Ascending aorta (tissue), 2 donors: Measurements from ENCODE around the gene MED15. TPM values are rescaled to one million over a fixed set of nuclear protein-coding genes. Genes with fewer than 3 reads are reported as not detected.

ENCODE experiments used
- DNase-seq, 2 donors: peaks; one replicate each; pipeline ENCODE4 v3.0.0-alpha.2; 2019; ENCODE audit warnings: low spot score in 2 of 2
- H3K27ac ChIP-seq, 2 donors: fragments of 200-600 bp; sonication (generic); one replicate each; pipeline ENCODE4 v1.5.1; 2016 to 2017; ENCODE audit warnings: mild to moderate bottlenecking in 1 of 2
- H3K27me3 ChIP-seq: fragments of 200-600 bp; sonication (generic); one replicate; pipeline ENCODE4 v1.5.1; 2017
- H3K36me3 ChIP-seq, 2 donors: fragments of 200-600 bp; sonication (generic); one replicate each; pipeline ENCODE4 v1.5.1; 2016
- H3K4me1 ChIP-seq, 2 donors: fragments of 200-600 bp; sonication (generic); one replicate each; pipeline ENCODE4 v1.5.1; 2016 to 2017; ENCODE audit warnings: mild to moderate bottlenecking in 1 of 2
- H3K4me3 ChIP-seq, 2 donors: fragments of 200-600 bp; sonication (generic); one replicate each; pipeline ENCODE4 v1.5.1; 2016 to 2017; ENCODE audit warnings: mild to moderate bottlenecking in 1 of 2
- H3K9me3 ChIP-seq, 2 donors: fragments of 200-600 bp; sonication (generic); one replicate each; pipeline ENCODE4 v1.5.1; 2016
- intact Hi-C: fragments of 100-400 bp; cut with DNase I; formaldehyde crosslinking; loops from one replicate; pipeline ENCODE4 v1.15.1; 2023
- total RNA-seq: library from RNA; depleted of rRNA; stranded (reverse); fragments of >200 nt; gene quantifications from one replicate; pipeline ENCODE4 v1.1.0, GENCODE V29; 2016
- TF ChIP-seq, protein P1 (sequence below), 3 experiments: fragments of 200-600 bp in 2 of 3; fragments of 450-650 bp in 1 of 3; sonication (generic) in 2 of 3; IDR thresholded peaks; one replicate each; pipeline ENCODE4 v1.5.1; 2016 to 2019; ENCODE audit warnings: antibody characterized with exemption in 3 of 3, mild to moderate bottlenecking in 1 of 3, moderate library complexity in 1 of 3

MED15 gene
- total RNA-seq, 1 donor from 2014 or later: 204 TPM

DNA sequence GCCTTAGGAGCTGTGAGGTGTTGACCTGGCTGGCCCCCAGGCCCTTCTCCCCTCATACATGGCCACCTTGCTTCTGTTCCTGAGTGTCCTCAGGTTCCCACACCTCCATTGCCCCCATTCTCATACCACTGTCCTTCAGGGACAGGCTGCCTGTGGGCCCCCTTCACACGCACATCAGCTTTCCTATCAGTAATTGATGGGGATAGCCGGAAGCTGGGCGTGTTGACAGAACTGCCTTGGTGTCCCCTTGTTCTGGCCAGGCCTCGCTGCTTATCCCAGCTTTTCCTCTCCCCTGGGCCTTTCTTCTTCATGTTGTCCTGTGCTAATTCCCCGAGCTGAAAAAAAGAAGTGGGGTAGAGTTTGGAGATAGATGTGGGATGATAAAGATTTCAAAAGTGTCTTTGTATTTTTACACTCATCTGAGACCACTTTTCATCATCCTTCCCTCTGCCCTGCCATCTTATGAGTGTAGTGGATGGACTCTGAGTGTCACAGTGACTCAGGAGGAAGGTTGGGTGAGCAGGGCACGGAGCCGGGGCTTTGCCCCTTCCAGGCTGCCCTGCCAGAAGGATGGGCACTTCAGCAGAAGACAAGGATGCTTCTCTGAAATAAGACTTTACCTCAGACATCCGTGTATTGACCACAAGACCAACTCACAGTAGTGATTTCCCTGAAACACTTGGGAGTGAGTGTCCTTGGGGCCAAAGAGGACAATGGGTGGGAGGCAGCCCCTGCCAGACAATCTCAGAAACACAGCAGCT lies 42.8 kb downstream of the MED15 start:
- Histone ChIP-seq H3K27ac (peak overlapping the region; percentile 95 to 98), H3K4me3 (peak overlapping the region in 1 of 2 donors; percentile 23), H3K27me3 (no peaks in the 10 kb centered on the region), H3K9me3 (no peaks in the 10 kb centered on the region), H3K36me3 (peaks cover 5 to 12% of the 10 kb centered on the region in 2 donors), H3K4me1 (peaks cover 37 to 65% of the 10 kb centered on the region in 2 donors)
- intact Hi-C loops: loop anchor here (10.0 kb wide), 1 partner anchor 305 kb away; the partner anchor contains the start of genes PI4KA and SNAP29
- TF ChIP-seq, protein P1, sequence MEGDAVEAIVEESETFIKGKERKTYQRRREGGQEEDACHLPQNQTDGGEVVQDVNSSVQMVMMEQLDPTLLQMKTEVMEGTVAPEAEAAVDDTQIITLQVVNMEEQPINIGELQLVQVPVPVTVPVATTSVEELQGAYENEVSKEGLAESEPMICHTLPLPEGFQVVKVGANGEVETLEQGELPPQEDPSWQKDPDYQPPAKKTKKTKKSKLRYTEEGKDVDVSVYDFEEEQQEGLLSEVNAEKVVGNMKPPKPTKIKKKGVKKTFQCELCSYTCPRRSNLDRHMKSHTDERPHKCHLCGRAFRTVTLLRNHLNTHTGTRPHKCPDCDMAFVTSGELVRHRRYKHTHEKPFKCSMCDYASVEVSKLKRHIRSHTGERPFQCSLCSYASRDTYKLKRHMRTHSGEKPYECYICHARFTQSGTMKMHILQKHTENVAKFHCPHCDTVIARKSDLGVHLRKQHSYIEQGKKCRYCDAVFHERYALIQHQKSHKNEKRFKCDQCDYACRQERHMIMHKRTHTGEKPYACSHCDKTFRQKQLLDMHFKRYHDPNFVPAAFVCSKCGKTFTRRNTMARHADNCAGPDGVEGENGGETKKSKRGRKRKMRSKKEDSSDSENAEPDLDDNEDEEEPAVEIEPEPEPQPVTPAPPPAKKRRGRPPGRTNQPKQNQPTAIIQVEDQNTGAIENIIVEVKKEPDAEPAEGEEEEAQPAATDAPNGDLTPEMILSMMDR (IDR thresholded peaks at IDR 0.05): no peak
- no peak for DNase-seq

DNA sequence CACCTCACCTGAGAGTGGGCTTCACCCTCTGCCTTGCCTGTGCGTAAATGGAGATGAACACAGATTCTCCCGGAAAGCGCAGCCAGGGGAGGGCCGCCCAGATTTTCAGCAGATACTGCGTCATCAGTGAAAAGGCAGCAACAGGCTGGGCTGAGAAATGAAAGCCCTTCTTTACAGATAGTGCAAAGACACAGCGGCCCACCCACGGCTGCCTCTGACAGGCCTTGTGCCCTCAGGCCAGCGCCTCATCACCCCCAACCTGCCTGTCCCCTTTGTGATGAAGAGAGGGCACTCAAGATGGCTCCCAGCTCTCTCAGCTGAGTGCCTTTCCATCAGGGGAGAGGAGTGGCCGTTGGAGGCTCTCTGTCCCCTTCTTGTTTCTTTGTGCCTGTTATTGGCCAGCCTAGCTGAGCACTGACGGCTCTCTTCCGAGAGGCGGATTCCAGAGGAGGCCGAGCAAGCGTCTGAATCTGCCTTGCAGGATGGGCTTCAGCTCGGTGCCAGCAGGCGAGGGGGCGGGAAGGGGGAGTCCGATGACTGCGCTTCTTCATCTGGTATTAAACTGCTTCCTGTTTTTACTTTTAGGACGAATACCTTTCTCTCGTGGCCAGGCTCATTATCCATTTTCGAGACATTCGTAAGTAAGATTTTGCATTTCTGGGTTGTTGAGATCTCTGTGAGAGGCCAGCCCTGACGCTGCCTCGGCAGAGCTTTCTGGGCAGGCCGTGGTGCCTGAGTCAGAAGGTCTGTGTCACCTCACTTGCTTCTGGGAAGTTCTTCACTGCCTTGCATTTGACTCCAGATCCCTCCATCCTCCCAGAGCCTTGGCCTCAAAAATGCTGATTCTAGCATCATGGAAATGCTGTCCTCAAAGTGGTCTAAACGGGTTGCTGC lies 43.7 kb downstream of the MED15 start:
- peak overlapping the region in 1 of 2 donors; percentile 23 for H3K4me3 ChIP-seq
- H3K9me3 ChIP-seq: no peaks in the 10 kb centered on the region
- peak in 1 of 2 donors; percentile 85 for DNase-seq
- peaks cover 35 to 65% of the 10 kb centered on the region in 2 donors for H3K4me1 ChIP-seq
- TF ChIP-seq, protein P1 (IDR thresholded peaks at IDR 0.05): no peak
- intact Hi-C loops: loop anchor here (1.0 to 10.0 kb wide), 4 partner anchors 18 to 304 kb away; partner anchors contain the start of genes PI4KA and SNAP29
- no peaks in the 10 kb centered on the region for H3K27me3 ChIP-seq
- peaks cover 12 to 17% of the 10 kb centered on the region in 2 donors for H3K36me3 ChIP-seq
- H3K27ac ChIP-seq: peak overlapping the region; percentile 95 to 98

DNA sequence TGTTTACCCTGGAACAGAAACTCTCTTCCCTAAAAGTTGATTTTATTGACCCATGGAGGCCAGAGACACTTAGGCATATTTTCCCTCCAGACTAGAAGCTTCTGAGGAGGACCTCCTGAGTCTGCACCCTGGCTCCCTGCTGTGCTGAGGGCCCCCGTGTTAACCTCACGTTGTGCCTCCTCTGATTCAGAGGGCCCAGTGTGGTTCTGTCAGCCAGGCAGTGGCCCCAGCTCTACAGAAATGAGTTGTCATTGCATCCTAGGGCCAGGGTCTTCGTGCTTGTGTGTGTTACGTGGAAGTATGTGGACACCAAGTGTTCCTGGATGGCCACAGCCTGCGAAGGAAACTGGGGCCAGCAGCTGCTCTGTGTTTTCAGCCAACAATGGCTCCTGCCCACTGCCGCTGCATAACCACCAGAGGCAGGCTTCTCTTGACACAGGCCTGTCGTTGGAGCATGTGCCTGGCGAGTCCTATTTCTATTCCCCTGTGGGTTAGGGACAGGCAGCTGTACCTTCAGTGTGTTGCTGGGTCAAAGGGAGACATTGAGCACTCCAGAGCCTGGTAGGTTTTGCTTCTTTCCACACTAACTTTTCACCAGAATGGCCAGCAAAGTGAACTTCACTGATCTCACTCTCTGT lies 44.5 kb downstream of the MED15 start:
- intact Hi-C loops: loop anchor here (1.0 to 10.0 kb wide), 4 partner anchors 17 to 303 kb away; partner anchors contain the start of genes PI4KA and SNAP29
- peak overlapping the region in 1 of 2 donors; percentile 9 for H3K4me3 ChIP-seq
- H3K9me3 ChIP-seq: no peaks in the 10 kb centered on the region
- peak overlapping the region; percentile 95 to 98 for H3K27ac ChIP-seq
- H3K4me1 ChIP-seq: peaks cover 34 to 59% of the 10 kb centered on the region in 2 donors
- no peaks in the 10 kb centered on the region for H3K27me3 ChIP-seq
- peaks cover 17% of the 10 kb centered on the region in 2 donors for H3K36me3 ChIP-seq
- TF ChIP-seq, protein P1 (IDR thresholded peaks at IDR 0.05): peak; percentile 17 to 46 (median 45)
- DNase-seq: peak in 1 of 2 donors; percentile 77

DNA sequence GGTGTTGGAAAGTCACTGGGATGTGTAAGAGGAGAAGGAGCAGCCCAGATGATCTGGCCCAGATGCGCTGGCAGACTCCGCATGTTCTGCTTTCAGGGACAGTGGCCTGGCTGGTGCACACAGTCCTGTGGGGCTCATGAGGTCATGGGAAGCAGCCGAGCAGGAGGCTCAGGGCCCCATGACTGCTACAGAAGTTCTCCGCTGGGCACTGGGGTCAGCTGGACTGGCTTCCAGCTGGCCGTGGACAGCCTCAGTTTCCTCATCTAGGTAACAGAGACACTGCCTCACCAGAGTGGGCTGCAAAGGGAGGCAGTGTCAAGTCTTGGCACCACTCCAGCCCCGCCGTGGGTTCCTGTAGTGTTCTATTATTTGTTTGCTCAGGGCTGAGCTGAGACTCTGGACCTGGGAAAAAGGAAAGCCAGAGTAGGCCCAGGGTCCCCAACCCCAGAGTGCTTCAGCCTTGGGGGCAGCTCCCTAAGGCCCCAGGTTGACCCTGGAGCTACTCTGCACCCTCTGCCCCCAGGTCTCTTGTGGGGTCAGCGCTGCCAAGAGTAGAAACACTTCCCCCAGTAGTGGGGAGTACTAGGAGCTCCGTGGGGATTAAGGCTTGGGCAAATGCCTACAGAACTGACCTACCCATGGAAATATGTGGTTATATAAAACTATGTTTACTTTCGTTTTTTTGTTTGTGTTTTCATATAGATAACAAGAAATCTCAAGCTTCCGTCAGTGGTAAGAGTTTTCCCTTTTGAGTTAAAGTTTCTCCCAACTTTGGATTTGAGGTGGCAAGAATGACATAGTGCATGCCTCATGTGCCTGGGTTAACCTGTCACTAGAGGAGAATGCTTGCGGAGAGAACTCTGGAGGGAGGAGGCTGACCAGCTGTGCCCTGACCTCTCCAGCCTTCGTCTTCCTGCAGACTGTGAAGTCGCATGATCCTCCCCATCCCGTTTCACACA lies 45.3 kb downstream of the MED15 start:
- DNase-seq: peak in 1 of 2 donors; percentile 88
- TF ChIP-seq, protein P1 (IDR thresholded peaks at IDR 0.05): no peak
- Histone ChIP-seq H3K27ac (peak overlapping the region; percentile 95 to 98), H3K4me3 (peak overlapping the region; percentile 2 to 24), H3K9me3 (no peaks in the 10 kb centered on the region), H3K36me3 (peaks cover 17 to 19% of the 10 kb centered on the region in 2 donors), H3K4me1 (peaks cover 34 to 63% of the 10 kb centered on the region in 2 donors), H3K27me3 (no peaks in the 10 kb centered on the region)
- intact Hi-C loops: loop anchor here (10.0 kb wide), 1 partner anchor 302 kb away; the partner anchor contains the start of genes PI4KA and SNAP29
